Activated CD8-positive, alpha-beta memory T cell treated with anti-CD3 and anti-CD28 coated beads, Interleukin-2, amount 10 ng/mL, durations not matched to agents 7 days and 5 days (primary cell): ENCODE measurements around the gene DUSP7. TPM values are rescaled to one million over a fixed set of nuclear protein-coding genes. Genes with fewer than 3 reads are reported as not detected.

Source experiments
- ATAC-seq: fragments of 150-1000 bp; cut with Tn5 transposase; one replicate; pipeline ENCODE4 v1.10.0; 2021; ENCODE audit warnings: moderate library complexity
- CTCF ChIA-PET: fragments of 350-600 bp; sonication (Branson Sonifier 250); formaldehyde crosslinking; loops from one replicate; lab custom pipeline; 2021; ENCODE audit warnings: antibody characterized with exemption; lab: Charles Lee
- DNase-seq: peaks from one replicate; pipeline ENCODE4 v3.0.0-alpha.2; 2020
- H3K27ac Mint-ChIP-seq: one replicate; pipeline ENCODE4 v1.8.0; 2021; ENCODE audit warnings: mild to moderate bottlenecking, mixed read lengths
- H3K27me3 Mint-ChIP-seq: one replicate; pipeline ENCODE4 v1.8.0; 2021; ENCODE audit warnings: mixed read lengths
- H3K36me3 Mint-ChIP-seq: one replicate; pipeline ENCODE4 v1.8.0; 2021; ENCODE audit warnings: mild to moderate bottlenecking, mixed read lengths
- H3K4me1 Mint-ChIP-seq: one replicate; pipeline ENCODE4 v1.8.0; 2021; ENCODE audit warnings: mixed read lengths
- H3K4me3 Mint-ChIP-seq: one replicate; pipeline ENCODE4 v1.8.0; 2021; ENCODE audit warnings: mild to moderate bottlenecking, moderate library complexity, mixed read lengths
- H3K9me3 Mint-ChIP-seq: one replicate; pipeline ENCODE4 v1.8.0; 2022; ENCODE audit warnings: low read depth, mixed read lengths
- total RNA-seq, 2 experiments: library from RNA; stranded (reverse); gene quantifications; one replicate each; pipeline ENCODE4 v1.2.3, GENCODE V29; 2021

DUSP7 gene
- total RNA-seq, 2 experiments from 2014 or later: 24.2 to 29.3 TPM

GRCh38 chr3:52068730-52069129 is 12.4 kb upstream of the DUSP7 start:
- Mint-ChIP-seq H3K36me3 (no peaks in the 10 kb centered on the region), H3K27ac (no peak overlapping the region), H3K4me1 (peaks cover 3% of the 10 kb centered on the region), H3K27me3 (no peaks in the 10 kb centered on the region), H3K4me3 (no peak overlapping the region), H3K9me3 (no peaks in the 10 kb centered on the region)
- ATAC-seq (no peak), DNase-seq (no peak)
- CTCF ChIA-PET: no interaction called here

DNA sequence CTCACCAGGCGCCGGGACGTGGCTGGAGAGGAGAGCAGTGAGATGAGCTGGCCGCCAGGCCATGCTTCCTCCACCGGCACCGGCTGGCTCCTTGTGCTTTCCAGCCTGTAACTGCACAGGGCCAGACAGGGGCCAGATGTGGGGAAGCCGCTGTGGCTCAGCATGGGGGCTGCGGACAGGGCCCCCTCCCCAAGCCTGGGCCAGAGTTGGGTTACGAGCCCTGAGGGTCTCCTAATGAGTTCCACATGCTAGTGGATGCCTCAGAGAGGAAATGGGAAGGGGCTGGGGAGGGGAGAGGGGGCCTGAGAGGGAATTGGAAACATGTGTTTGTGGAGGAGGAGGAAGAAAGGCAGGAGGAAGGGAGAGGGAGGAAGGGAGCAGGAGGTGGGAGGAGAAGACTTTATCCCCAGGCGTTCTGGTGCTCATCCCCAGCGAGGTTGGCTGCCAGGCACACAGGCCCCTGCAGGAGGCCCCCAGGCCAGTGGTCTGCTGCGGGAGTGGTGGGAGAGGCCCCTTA is 11.7 kb upstream of the DUSP7 start:
- ATAC-seq: no peak
- no peaks in the 10 kb centered on the region for H3K27me3 Mint-ChIP-seq
- no peak for DNase-seq
- peaks cover 3% of the 10 kb centered on the region for H3K4me1 Mint-ChIP-seq
- H3K4me3 Mint-ChIP-seq: no peak overlapping the region
- no peak overlapping the region for H3K27ac Mint-ChIP-seq
- CTCF ChIA-PET: no interaction called here
- H3K9me3 Mint-ChIP-seq: no peaks in the 10 kb centered on the region
- H3K36me3 Mint-ChIP-seq: no peaks in the 10 kb centered on the region

DNA sequence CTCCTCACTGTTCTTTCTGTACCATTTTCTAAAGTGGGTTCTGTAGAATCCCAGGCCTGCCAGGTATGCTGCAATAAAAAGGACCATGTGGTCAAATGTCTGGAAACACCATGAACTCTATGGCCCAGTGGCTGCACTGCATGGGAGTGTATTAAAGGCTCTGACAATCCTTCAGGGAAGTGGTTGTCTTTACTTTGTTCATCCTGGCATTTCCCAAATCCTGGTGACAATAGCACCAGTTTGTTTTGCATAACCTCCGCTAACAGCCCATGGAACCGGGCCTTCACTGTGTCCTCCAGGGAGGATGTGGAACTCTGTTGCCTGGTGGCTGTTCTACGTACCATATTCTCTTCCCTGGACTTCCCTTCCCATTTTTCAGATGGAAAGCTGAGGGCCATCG is 11.2 kb upstream of the DUSP7 start:
- Mint-ChIP-seq H3K4me1 (peaks cover 4% of the 10 kb centered on the region), H3K4me3 (no peak overlapping the region)
- CTCF ChIA-PET: no interaction called here

GRCh38 chr3:52067046-52067445 is 10.7 kb upstream of the DUSP7 start:
- H3K27me3 Mint-ChIP-seq: no peaks in the 10 kb centered on the region
- H3K4me1 Mint-ChIP-seq: peaks cover 6% of the 10 kb centered on the region
- no peaks in the 10 kb centered on the region for H3K36me3 Mint-ChIP-seq
- no peak overlapping the region for H3K4me3 Mint-ChIP-seq
- CTCF ChIA-PET: no interaction called here
- DNase-seq (no peak), ATAC-seq (no peak)
- H3K9me3 Mint-ChIP-seq: no peaks in the 10 kb centered on the region
- H3K27ac Mint-ChIP-seq: no peak overlapping the region

More for the DNA sequence above, 11.2 kb upstream of the DUSP7 start:
- Mint-ChIP-seq H3K27me3 (no peaks in the 10 kb centered on the region), H3K9me3 (no peaks in the 10 kb centered on the region), H3K36me3 (no peaks in the 10 kb centered on the region), H3K27ac (no peak overlapping the region)
- ATAC-seq (no peak), DNase-seq (no peak)

GRCh38 chr3:52065264-52065756 is 8.9 kb upstream of the DUSP7 start:
- CTCF ChIA-PET: no interaction called here
- peaks cover 3% of the 10 kb centered on the region for H3K4me1 Mint-ChIP-seq
- no peak for ATAC-seq

GRCh38 chr3:52064561-52064960 is 8.2 kb upstream of the DUSP7 start:
- peaks cover 3% of the 10 kb centered on the region for H3K4me1 Mint-ChIP-seq
- DNase-seq (no peak), ATAC-seq (no peak)
- H3K9me3 Mint-ChIP-seq: no peaks in the 10 kb centered on the region
- no peak overlapping the region for H3K27ac Mint-ChIP-seq
- H3K27me3 Mint-ChIP-seq: no peaks in the 10 kb centered on the region
- H3K36me3 Mint-ChIP-seq: no peaks in the 10 kb centered on the region
- no peak overlapping the region for H3K4me3 Mint-ChIP-seq
- CTCF ChIA-PET: no interaction called here

More at GRCh38 chr3:52065264-52065756, 8.9 kb upstream of the DUSP7 start:
- no peaks in the 10 kb centered on the region for H3K9me3 Mint-ChIP-seq
- H3K27me3 Mint-ChIP-seq: no peaks in the 10 kb centered on the region
- no peak overlapping the region for H3K4me3 Mint-ChIP-seq
- H3K36me3 Mint-ChIP-seq: no peaks in the 10 kb centered on the region
- DNase-seq: no peak
- H3K27ac Mint-ChIP-seq: no peak overlapping the region

- ATAC-seq: no peak
- CTCF ChIA-PET: interaction anchor here (1.1 to 2.7 kb wide), 3 partner anchors 10 to 94 kb away, joined by 3 to 10 read pairs (median 4); no protein-coding TSS in a partner anchor
- no peak overlapping the region for H3K27ac Mint-ChIP-seq
Measured at GRCh38 chr3:52063026-52063723, 6.8 kb upstream of the DUSP7 start.

GRCh38 chr3:52062505-52062904 is 6.1 kb upstream of the DUSP7 start:
- ATAC-seq (no peak), DNase-seq (no peak)
- CTCF ChIA-PET: interaction anchor here (1.2 to 2.7 kb wide), 3 partner anchors 9 to 95 kb away, joined by 3 to 10 read pairs (median 5); no protein-coding TSS in a partner anchor

More at GRCh38 chr3:52063026-52063723, 6.8 kb upstream of the DUSP7 start:
- Mint-ChIP-seq H3K4me3 (no peak overlapping the region), H3K4me1 (peaks cover 3% of the 10 kb centered on the region), H3K27me3 (no peaks in the 10 kb centered on the region), H3K9me3 (no peaks in the 10 kb centered on the region), H3K36me3 (no peaks in the 10 kb centered on the region)
- no peak for DNase-seq

DNA sequence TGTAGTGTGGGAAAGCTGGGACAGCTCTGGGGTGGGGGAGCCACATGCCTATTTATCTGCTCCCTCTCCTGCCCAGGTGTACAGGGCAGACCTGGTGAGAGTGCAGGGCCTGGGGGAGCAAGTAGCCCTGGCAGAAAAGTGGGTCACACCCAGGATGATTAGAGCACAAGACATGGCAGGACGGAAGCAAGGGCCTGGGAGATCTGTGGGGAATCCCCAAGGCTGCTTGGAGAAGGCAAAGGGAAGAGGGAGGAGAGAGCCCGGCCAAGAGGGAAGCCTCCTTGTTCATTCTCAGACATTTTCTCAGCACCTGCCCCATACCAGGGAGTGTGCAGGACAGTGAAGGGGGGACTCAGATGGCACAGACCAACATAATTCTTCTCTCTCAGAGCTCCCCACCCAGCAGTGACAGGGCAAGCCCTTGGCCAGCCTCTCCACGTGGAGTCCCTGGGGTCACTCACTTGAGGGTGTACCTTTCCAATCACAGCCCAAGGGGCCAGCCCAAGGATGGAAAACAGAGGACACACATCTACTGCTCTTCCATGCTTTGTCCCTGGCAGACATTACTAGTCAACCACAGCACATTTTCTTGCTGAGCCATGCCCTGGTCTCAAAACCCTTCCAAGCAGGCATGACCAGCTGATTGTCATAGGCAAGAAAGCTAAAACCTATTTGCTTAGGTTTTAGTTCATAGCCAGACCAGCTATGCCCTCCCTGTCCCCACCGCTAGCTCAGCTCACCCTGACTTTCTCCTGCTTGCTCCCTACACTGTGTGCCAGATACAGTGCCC is 4.9 kb upstream of the DUSP7 start:
- ATAC-seq: no peak
- H3K27ac Mint-ChIP-seq: no peak overlapping the region
- no peaks in the 10 kb centered on the region for H3K9me3 Mint-ChIP-seq
- H3K4me3 Mint-ChIP-seq: no peak overlapping the region
- CTCF ChIA-PET: interaction anchor here (1.1 to 2.7 kb wide), 3 partner anchors 8 to 60 kb away, joined by 4 to 10 read pairs (median 5); no protein-coding TSS in a partner anchor
- peaks cover 7% of the 10 kb centered on the region for H3K4me1 Mint-ChIP-seq
- H3K27me3 Mint-ChIP-seq: no peaks in the 10 kb centered on the region
- DNase-seq: no peak
- H3K36me3 Mint-ChIP-seq: no peaks in the 10 kb centered on the region

More at GRCh38 chr3:52062505-52062904, 6.1 kb upstream of the DUSP7 start:
- Mint-ChIP-seq H3K4me1 (peaks cover 7% of the 10 kb centered on the region), H3K27ac (no peak overlapping the region), H3K27me3 (no peaks in the 10 kb centered on the region), H3K9me3 (no peaks in the 10 kb centered on the region), H3K4me3 (no peak overlapping the region), H3K36me3 (no peaks in the 10 kb centered on the region)

DNA sequence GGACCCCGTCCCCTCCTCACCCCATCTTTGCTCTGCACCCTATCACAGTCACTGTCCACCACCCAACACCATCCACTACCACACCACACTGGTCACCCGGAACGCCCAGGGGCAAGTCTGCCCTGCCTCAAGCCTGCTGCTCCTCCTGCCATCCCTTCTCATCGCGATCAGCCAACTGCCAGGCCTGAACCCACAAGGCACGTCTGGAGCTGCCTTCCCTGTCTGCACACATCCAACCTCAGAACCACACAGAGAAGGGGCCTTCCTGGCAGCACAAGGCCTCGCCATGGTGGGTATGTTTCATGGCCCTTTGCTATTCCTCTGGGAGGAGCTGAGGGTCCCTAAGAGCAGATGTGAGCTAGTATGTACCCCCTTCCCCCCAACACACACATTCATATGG is 3.4 kb upstream of the DUSP7 start:
- Mint-ChIP-seq H3K36me3 (peaks cover 2% of the 10 kb centered on the region), H3K27me3 (no peaks in the 10 kb centered on the region), H3K4me1 (peaks cover 7% of the 10 kb centered on the region), H3K9me3 (no peaks in the 10 kb centered on the region), H3K27ac (no peak overlapping the region), H3K4me3 (no peak overlapping the region)
- DNase-seq: no peak
- CTCF ChIA-PET: interaction anchor here (1.1 to 8.7 kb wide), 3 partner anchors 28 to 58 kb away, joined by 3 to 105 read pairs (median 4); no protein-coding TSS in a partner anchor
- no peak for ATAC-seq

DNA sequence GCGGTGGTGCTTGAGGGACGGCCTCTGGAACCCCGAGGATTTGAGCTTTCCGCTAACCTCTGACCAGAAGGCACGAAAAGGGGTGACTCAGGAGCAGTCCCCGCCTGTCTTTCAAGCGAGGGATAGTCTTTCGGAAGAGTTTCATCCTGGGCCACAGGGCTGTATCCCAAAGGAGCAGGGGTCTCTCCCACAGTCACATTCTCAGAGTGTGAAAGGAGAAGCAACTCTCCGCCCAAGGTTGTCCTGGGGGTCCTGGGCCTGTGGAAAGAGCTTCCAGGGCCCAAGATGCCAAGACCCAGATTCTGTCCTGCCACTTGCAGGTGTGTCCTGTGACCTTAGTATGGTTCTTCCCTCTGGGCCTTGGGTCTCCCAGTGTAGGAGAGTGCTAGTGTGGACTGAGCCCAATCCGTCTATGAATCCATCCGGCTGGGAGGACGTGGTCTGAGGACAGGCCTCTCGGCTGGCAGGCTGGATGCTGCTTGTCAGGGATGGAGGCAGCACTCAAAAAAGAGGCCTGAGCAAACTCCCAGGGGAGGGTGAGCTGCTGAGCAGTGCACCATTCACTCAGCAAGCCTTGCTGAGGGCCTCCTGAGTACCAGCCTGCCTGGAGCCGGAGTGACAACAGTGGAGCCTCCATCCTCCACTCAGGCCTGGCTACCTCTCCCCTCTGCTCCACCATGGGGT is 1.6 kb upstream of the DUSP7 start:
- DNase-seq: no peak
- Mint-ChIP-seq H3K9me3 (no peaks in the 10 kb centered on the region), H3K4me3 (peak overlapping the region; percentile 30), H3K36me3 (peaks cover 8% of the 10 kb centered on the region), H3K27ac (peak overlapping the region; percentile 11), H3K27me3 (no peaks in the 10 kb centered on the region), H3K4me1 (peaks cover 25% of the 10 kb centered on the region)
- no peak for ATAC-seq
- CTCF ChIA-PET: interaction anchor here (0.8 to 8.7 kb wide), 8 partner anchors 17 to 668 kb away, joined by 3 to 105 read pairs (median 4); partner anchors contain the start of genes ABHD14B, ACY1 and POC1A

- ATAC-seq (peak; percentile 81), DNase-seq (peak; percentile 100)
- Mint-ChIP-seq H3K27ac (peak overlapping the region; percentile 89), H3K4me3 (peak overlapping the region; percentile 84), H3K36me3 (peaks cover 8% of the 10 kb centered on the region), H3K4me1 (peaks cover 30% of the 10 kb centered on the region), H3K9me3 (no peaks in the 10 kb centered on the region), H3K27me3 (no peaks in the 10 kb centered on the region)
- CTCF ChIA-PET: interaction anchor here (0.7 to 8.7 kb wide), 16 partner anchors 16 to 667 kb away, joined by 3 to 105 read pairs (median 4); partner anchors contain the start of genes ABHD14B, ACY1, POC1A and RPL29
Measured at GRCh38 chr3:52056968-52057811, 819 bp upstream of the DUSP7 start.
